Ovary (tissue), 9 donors: ENCODE data around the gene RAVER2. TPM values are rescaled to one million over a fixed set of nuclear protein-coding genes. Genes with fewer than 3 reads are reported as not detected.
"Not testable (repeated sequence)": the region's sequence is repeated elsewhere in the genome, so short reads cannot be mapped to it uniquely, and the experiment has no call there.

Experiments
- DNase-seq, 5 donors: peaks; one replicate each; pipeline ENCODE4 v3.0.0-alpha.2; 2019 to 2020
- H3K27ac ChIP-seq, 2 donors: fragments of 200-600 bp; one replicate each; pipeline versions ENCODE4 v1.5.1 to v1.8.0; 2019 to 2022
- H3K27me3 ChIP-seq: fragments of 200-600 bp; one replicate; pipeline ENCODE4 v1.8.0; 2022
- H3K36me3 ChIP-seq: fragments of 200-600 bp; sonication (generic); one replicate; pipeline ENCODE4 v1.5.1; 2019
- H3K4me1 ChIP-seq: one replicate; pipeline ENCODE4 v1.8.1; 2013; ENCODE audit warnings: mild to moderate bottlenecking, moderate library complexity; ENCODE audit not compliant: insufficient read depth
- H3K4me3 ChIP-seq: fragments of 200-600 bp; sonication (generic); one replicate; pipeline ENCODE4 v1.5.1; 2017
- H3K9me3 ChIP-seq, 2 donors: fragments of 200-600 bp in 1 of 2; sonication (generic) in 1 of 2; one replicate each; pipeline versions ENCODE4 v1.5.1 to v1.8.1; 2013 to 2019; ENCODE audit warnings: mild to moderate bottlenecking in 1 of 2, moderate library complexity in 1 of 2
- CTCF ChIP-seq, 3 donors: fragments of 450-650 bp in 2 of 3; fragments of 200-600 bp in 1 of 3; IDR thresholded peaks; one replicate each; pipeline versions ENCODE4 v1.5.1 to v1.8.0; 2016 to 2022; ENCODE audit warnings: antibody characterized with exemption in 3 of 3, mild to moderate bottlenecking in 1 of 3
- EP300 ChIP-seq: sonication (generic); formaldehyde crosslinking; IDR thresholded peaks from one replicate; pipeline ENCODE4 v1.6.1; 2017; ENCODE audit warnings: antibody characterized with exemption
- POLR2A ChIP-seq: fragments of 450-650 bp; IDR thresholded peaks from one replicate; pipeline ENCODE4 v1.6.1; 2017; ENCODE audit warnings: antibody characterized with exemption, mild to moderate bottlenecking, moderate library complexity
- WGBS, 3 donors: extraction: QIAGEN DNeasy Blood & Tissue Kit in 1 of 3; methylation state at CpG; one replicate each; pipeline versions ENCODE4 v1.1.5 to v1.1.7; 2013 to 2017; 5-methylcytosine and 5-hydroxymethylcytosine counted together
- intact Hi-C, 4 donors: fragments of 100-400 bp; cut with DNase I; formaldehyde crosslinking; loops; one replicate each; pipeline versions ENCODE4 v1.11.0 to v1.15.1; 2022 to 2023
- polyA plus RNA-seq, 2 donors: library from polyadenylated mRNA; stranded (reverse); fragments of 200-250 nt in 1 of 2; fragments of 350-450 nt in 1 of 2; fragmentation: Illumina TruSeq in 1 of 2; extraction: RNeasy Lipid Tissue Mini Kit (QIAGEN cat#74804) in 1 of 2; gene quantifications; one replicate each; pipeline ENCODE4 v1.2.3, GENCODE V29; 2013 to 2014
- total RNA-seq, 7 donors: library from RNA; depleted of rRNA in 2 of 7; stranded (reverse); fragments of >200 nt in 2 of 7; fragmentation: NEBNext Ultra II Directional in 3 of 7; extraction: Animal tissue kit (Norgen Biotek cat#: 25700) in 3 of 7; gene quantifications; one replicate each; pipeline versions ENCODE4 v1.1.0 to v1.2.4, GENCODE V29; 2016 to 2023
- donor health status: DM: no; HTN: no; CAD: no; lungs with moderate emphysema.
- donor health status: DM: no; HTN: no; CAD: no.
- donor health status: Bipolar disorder and iron deficiency.
- donor health status: DM: yes; HTN: yes; CAD: no.
- donor health status: DM: no; HTN: no; CAD: no.
- donor health status: DM: yes; HTN: yes; CAD: no.

RAVER2 gene
- total and polyA plus RNA-seq, 9 donors = 5.0 to 10.7 (median 7.9) TPM

- intact Hi-C loops = no loop called here
- DNase-seq = no peak
- Histone ChIP-seq H3K27me3 (no peaks in the 10 kb centered on the region), H3K27ac (no peak overlapping the region), H3K9me3 (no peaks in the 10 kb centered on the region), H3K4me3 (no peak overlapping the region), H3K4me1 (peaks cover 1% of the 10 kb centered on the region), H3K36me3 (no peaks in the 10 kb centered on the region)
- TF ChIP-seq CTCF (IDR thresholded peaks at IDR 0.05) (no peak), POLR2A (no peak), EP300 (no peak)
- WGBS, 3 donors = 27 to 40% (median 31%) methylated on average over 2 of the region's 2 CpGs
These were observed 43.0 kb upstream of the RAVER2 start for GRCh38 chr1:64701886-64702285.

GRCh38 chr1:64702670-64703069, 42.2 kb upstream of the RAVER2 start:
- intact Hi-C loops = not testable (repeated sequence)

GRCh38 chr1:64703600-64703999, 41.3 kb upstream of the RAVER2 start:
- no peaks in the 10 kb centered on the region for H3K9me3 ChIP-seq
- H3K27ac ChIP-seq = no peak overlapping the region
- peaks cover 1% of the 10 kb centered on the region for H3K4me1 ChIP-seq
- no peak for TF ChIP-seq CTCF (IDR thresholded peaks at IDR 0.05)
- intact Hi-C loops = no loop called here
- H3K27me3 ChIP-seq = no peaks in the 10 kb centered on the region
- DNase-seq = no peak
- H3K36me3 ChIP-seq = no peaks in the 10 kb centered on the region
- WGBS, 3 donors = 63 to 79% (median 72%) methylated on average over 2 of the region's 2 CpGs
- no peak overlapping the region for H3K4me3 ChIP-seq

More at GRCh38 chr1:64702670-64703069, 42.2 kb upstream of the RAVER2 start:
- DNase-seq, H3K4me3 ChIP-seq, H3K4me1 ChIP-seq, H3K27me3 ChIP-seq, H3K36me3 ChIP-seq, H3K27ac ChIP-seq, H3K9me3 ChIP-seq: not testable (repeated sequence)
- WGBS, 3 donors = 50 to 72% (median 54%) methylated on average over 3 of the region's 3 CpGs

GRCh38 chr1:64705591-64705990, 39.3 kb upstream of the RAVER2 start:
- Histone ChIP-seq H3K9me3 (no peaks in the 10 kb centered on the region), H3K36me3 (no peaks in the 10 kb centered on the region), H3K4me3 (no peak overlapping the region), H3K4me1 (peaks cover 1% of the 10 kb centered on the region), H3K27ac (no peak overlapping the region), H3K27me3 (no peaks in the 10 kb centered on the region)
- WGBS, 3 donors = 23 to 37% (median 28%) methylated on average over 1 of the region's 1 CpG
- TF ChIP-seq POLR2A = no peak
- no peak for TF ChIP-seq CTCF (IDR thresholded peaks at IDR 0.05)
- TF ChIP-seq EP300 = no peak
- intact Hi-C loops = no loop called here
- no peak for DNase-seq

GRCh38 chr1:64711266-64711665, 33.6 kb upstream of the RAVER2 start:
- no peak overlapping the region for H3K27ac ChIP-seq
- TF ChIP-seq EP300 (no peak), CTCF (IDR thresholded peaks at IDR 0.05) (no peak), POLR2A (no peak)
- no peak for DNase-seq
- no peaks in the 10 kb centered on the region for H3K9me3 ChIP-seq
- no peaks in the 10 kb centered on the region for H3K4me1 ChIP-seq
- intact Hi-C loops = no loop called here
- H3K36me3 ChIP-seq = no peaks in the 10 kb centered on the region
- H3K4me3 ChIP-seq = no peak overlapping the region
- H3K27me3 ChIP-seq = no peaks in the 10 kb centered on the region
- 26 to 45% (median 35%) methylated on average over 1 of the region's 1 CpG for WGBS, 3 donors
